ENCODE data around the gene NDUFAF2.
A peak's percentile ranks its signal among the peaks of the same experiment; 100 is the strongest.

DNA sequence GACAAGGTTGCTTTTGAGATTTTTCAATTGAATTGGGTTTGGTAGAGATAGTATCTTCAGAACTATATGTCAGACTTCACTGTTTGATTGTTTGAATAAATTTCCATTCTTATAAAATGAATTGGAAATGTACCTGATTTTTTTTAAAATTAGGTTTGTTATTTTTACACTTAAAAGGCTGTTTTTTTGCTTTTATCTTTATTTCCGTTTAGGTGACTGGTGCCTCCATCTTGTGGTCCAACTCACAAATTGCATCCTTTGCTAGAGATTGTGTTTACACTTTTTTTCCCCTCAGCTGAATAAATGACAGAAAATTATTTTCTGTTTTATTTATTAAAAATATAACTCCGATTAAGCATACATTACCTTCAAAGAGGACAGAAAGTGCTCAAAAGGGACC is 15.6 kb downstream of the NDUFAF2 start:
- no peak for TF ChIP-seq GATA2 (IDR thresholded peaks at IDR 0.05; ENCODE audit: low read depth, low read length)
- TF ChIP-seq GATA3 (IDR thresholded peaks at IDR 0.05; ENCODE audit: low read depth, low read length) = 0 out of 2 replicates have a peak, but pooled peaks have one; percentile 26

Measured in SH-SY5Y (cell line).